Measurements from ENCODE around the gene MRPS23.

DNA sequence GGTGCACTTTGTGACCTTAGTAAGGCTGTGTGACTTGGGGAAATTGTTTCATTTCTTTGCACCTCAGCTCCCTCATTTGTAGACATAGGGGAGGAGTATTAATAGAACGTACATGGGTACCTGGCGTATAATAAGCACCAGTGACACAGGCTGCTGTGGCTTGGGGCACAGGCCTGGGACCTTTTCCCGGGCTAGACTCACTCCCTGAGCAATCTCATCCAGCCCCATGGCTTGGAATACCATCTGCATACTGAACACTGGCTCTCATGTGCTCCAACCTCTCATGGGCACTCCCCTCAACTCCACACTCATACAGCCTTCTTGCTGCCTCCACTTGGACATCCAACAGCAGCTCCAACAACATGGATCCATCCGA is 41.0 kb upstream of the MRPS23 start:
- TF ChIP-seq MAZ (IDR thresholded peaks at IDR 0.05; ENCODE audit: borderline replicate concordance, low read depth, low read length), result no peak
- TF ChIP-seq MAFK (IDR thresholded peaks at IDR 0.05; ENCODE audit: partially characterized antibody), result no peak

Data from A549 (cell line).